GM19238 (cell line): ENCODE results near the gene TSPEAR.

Experiments used
- DNase-seq: peaks from one replicate; pipeline ENCODE4 v3.0.0; 2011; ENCODE audit warnings: low spot score; ENCODE audit not compliant: insufficient read length

TSPEAR gene

GRCh38 chr21:44741921-44742320 lies 30.5 kb upstream of the TSPEAR start:
- no peak for DNase-seq

- DNase-seq = no peak
Measured at GRCh38 chr21:44740742-44741141, 29.4 kb upstream of the TSPEAR start.

- no peak for DNase-seq
Measured at GRCh38 chr21:44739316-44739715, 27.9 kb upstream of the TSPEAR start.

GRCh38 chr21:44738621-44739020 lies 27.2 kb upstream of the TSPEAR start:
- no peak for DNase-seq

GRCh38 chr21:44737706-44738354 lies 26.5 kb upstream of the TSPEAR start:
- no peak for DNase-seq

- DNase-seq = no peak
Measured at GRCh38 chr21:44736291-44737004, 25.1 kb upstream of the TSPEAR start.

GRCh38 chr21:44735821-44736220 lies 24.4 kb upstream of the TSPEAR start:
- DNase-seq = no peak

- DNase-seq = no peak
Measured at GRCh38 chr21:44734841-44735240, 23.5 kb upstream of the TSPEAR start.

GRCh38 chr21:44734026-44734745 lies 22.8 kb upstream of the TSPEAR start:
- no peak for DNase-seq

- no peak for DNase-seq
Measured at GRCh38 chr21:44732956-44733355, 21.6 kb upstream of the TSPEAR start.

GRCh38 chr21:44732263-44732662 lies 20.9 kb upstream of the TSPEAR start:
- DNase-seq = no peak

- DNase-seq = no peak
Measured at GRCh38 chr21:44730951-44731579, 19.7 kb upstream of the TSPEAR start.

- no peak for DNase-seq
Measured at GRCh38 chr21:44730028-44730395, 18.6 kb upstream of the TSPEAR start.

GRCh38 chr21:44729336-44730027 lies 18.1 kb upstream of the TSPEAR start:
- no peak for DNase-seq

GRCh38 chr21:44728716-44729115 lies 17.3 kb upstream of the TSPEAR start:
- DNase-seq = no peak

- no peak for DNase-seq
Measured at GRCh38 chr21:44727757-44728156, 16.4 kb upstream of the TSPEAR start.

GRCh38 chr21:44727321-44727720 lies 15.9 kb upstream of the TSPEAR start:
- no peak for DNase-seq

- DNase-seq = no peak
Measured at GRCh38 chr21:44726826-44727225, 15.5 kb upstream of the TSPEAR start.

- no peak for DNase-seq
Measured at GRCh38 chr21:44724926-44725325, 13.6 kb upstream of the TSPEAR start.

GRCh38 chr21:44724196-44724595 lies 12.8 kb upstream of the TSPEAR start:
- DNase-seq = no peak
